ENCODE data around the gene EHMT1. TPM values are rescaled to one million over a fixed set of nuclear protein-coding genes. Genes with fewer than 3 reads are reported as not detected.

EHMT1 gene
- total RNA-seq, 2 donors from 2014 or later = 56.2 to 97.9 TPM

DNA sequence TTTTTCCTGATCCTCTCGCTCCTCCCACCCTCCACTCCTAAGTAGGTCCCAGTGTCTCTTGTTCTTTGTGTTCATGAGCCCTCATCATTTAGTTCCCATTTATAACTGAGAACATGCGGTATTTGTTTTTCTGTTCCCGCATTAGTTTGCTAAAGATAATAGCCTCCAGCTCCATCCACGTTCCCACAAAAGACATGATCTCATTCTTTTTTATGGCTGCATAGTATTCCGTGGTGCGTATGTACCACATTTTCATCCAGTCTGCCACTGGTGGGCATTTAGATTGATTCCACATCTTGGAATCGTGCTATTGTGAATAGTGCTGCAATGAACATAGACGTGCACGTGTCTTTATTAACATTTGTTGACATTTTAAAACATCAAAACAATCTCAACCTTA is 224.6 kb downstream of the EHMT1 start:
- Histone ChIP-seq H3K9me3 (no peaks in the 10 kb centered on the region), H3K36me3 (no peaks in the 10 kb centered on the region), H3K4me1 (no peaks in the 10 kb centered on the region), H3K27me3 (no peaks in the 10 kb centered on the region), H3K9ac (ENCODE audit: low read depth in 2 of 2, low read length in 2 of 2) (no peak overlapping the region), H3K4me3 (no peak overlapping the region), H3K27ac (no peak overlapping the region)
- TF ChIP-seq, protein P1, sequence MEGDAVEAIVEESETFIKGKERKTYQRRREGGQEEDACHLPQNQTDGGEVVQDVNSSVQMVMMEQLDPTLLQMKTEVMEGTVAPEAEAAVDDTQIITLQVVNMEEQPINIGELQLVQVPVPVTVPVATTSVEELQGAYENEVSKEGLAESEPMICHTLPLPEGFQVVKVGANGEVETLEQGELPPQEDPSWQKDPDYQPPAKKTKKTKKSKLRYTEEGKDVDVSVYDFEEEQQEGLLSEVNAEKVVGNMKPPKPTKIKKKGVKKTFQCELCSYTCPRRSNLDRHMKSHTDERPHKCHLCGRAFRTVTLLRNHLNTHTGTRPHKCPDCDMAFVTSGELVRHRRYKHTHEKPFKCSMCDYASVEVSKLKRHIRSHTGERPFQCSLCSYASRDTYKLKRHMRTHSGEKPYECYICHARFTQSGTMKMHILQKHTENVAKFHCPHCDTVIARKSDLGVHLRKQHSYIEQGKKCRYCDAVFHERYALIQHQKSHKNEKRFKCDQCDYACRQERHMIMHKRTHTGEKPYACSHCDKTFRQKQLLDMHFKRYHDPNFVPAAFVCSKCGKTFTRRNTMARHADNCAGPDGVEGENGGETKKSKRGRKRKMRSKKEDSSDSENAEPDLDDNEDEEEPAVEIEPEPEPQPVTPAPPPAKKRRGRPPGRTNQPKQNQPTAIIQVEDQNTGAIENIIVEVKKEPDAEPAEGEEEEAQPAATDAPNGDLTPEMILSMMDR (IDR thresholded peaks at IDR 0.05) = no peak
- intact Hi-C loops (cut with DNase I) = no loop called here
- DNase-seq = no peak

- Histone ChIP-seq H3K9me3 (no peaks in the 10 kb centered on the region), H3K27ac (no peak overlapping the region), H3K27me3 (no peaks in the 10 kb centered on the region), H3K9ac (ENCODE audit: low read depth in 2 of 2, low read length in 2 of 2) (no peak overlapping the region), H3K4me3 (no peak overlapping the region), H3K36me3 (no peaks in the 10 kb centered on the region), H3K4me1 (no peaks in the 10 kb centered on the region)
- TF ChIP-seq, protein P1 (IDR thresholded peaks at IDR 0.05) = no peak
- intact Hi-C loops (cut with DNase I) = no loop called here
- DNase-seq = no peak
These were observed 232.9 kb downstream of the EHMT1 start for GRCh38 chr9:137851516-137852267.

GRCh38 chr9:137853392-137853995 is 234.7 kb downstream of the EHMT1 start:
- Histone ChIP-seq H3K9me3 (no peaks in the 10 kb centered on the region), H3K4me3 (no peak overlapping the region), H3K9ac (ENCODE audit: low read depth in 2 of 2, low read length in 2 of 2) (no peak overlapping the region), H3K4me1 (no peaks in the 10 kb centered on the region), H3K27me3 (no peaks in the 10 kb centered on the region), H3K36me3 (no peaks in the 10 kb centered on the region), H3K27ac (no peak overlapping the region)
- intact Hi-C loops (cut with DNase I) = no loop called here
- TF ChIP-seq, protein P1 (IDR thresholded peaks at IDR 0.05) = no peak
- DNase-seq = no peak

- no peak for DNase-seq
- intact Hi-C loops (cut with DNase I) = no loop called here
- TF ChIP-seq, protein P1 (IDR thresholded peaks at IDR 0.05) = no peak
- H3K27me3 ChIP-seq = no peaks in the 10 kb centered on the region
- no peaks in the 10 kb centered on the region for H3K4me1 ChIP-seq
- H3K27ac ChIP-seq = no peak overlapping the region
- H3K9ac ChIP-seq (ENCODE audit: low read depth in 2 of 2, low read length in 2 of 2) = no peak overlapping the region
- no peaks in the 10 kb centered on the region for H3K36me3 ChIP-seq
- H3K9me3 ChIP-seq = no peaks in the 10 kb centered on the region
- no peak overlapping the region for H3K4me3 ChIP-seq
These were observed 241.6 kb downstream of the EHMT1 start for GRCh38 chr9:137860361-137860760.

- TF ChIP-seq, protein P1 (IDR thresholded peaks at IDR 0.05) = no peak
- Histone ChIP-seq H3K27me3 (no peaks in the 10 kb centered on the region), H3K9me3 (no peaks in the 10 kb centered on the region), H3K27ac (no peak overlapping the region), H3K36me3 (no peaks in the 10 kb centered on the region), H3K4me3 (no peak overlapping the region), H3K9ac (ENCODE audit: low read depth in 2 of 2, low read length in 2 of 2) (no peak overlapping the region), H3K4me1 (no peaks in the 10 kb centered on the region)
- no peak for DNase-seq
- intact Hi-C loops (cut with DNase I) = no loop called here
These were observed 246.9 kb downstream of the EHMT1 start for GRCh38 chr9:137865581-137866145.

All from colonic mucosa (tissue), 4 donors.